Inflammatory macrophage (primary cell): ENCODE data around the gene PPEF1.

Experiments used
- DNase-seq, 2 donors: peaks; one replicate each; pipeline ENCODE4 v3.0.0-alpha.2; 2020 to 2022
- total RNA-seq, 18 experiments: gene quantifications; one replicate each; lab custom pipeline; 2026; ENCODE audit warnings: mixed read lengths in 6 of 18, inconsistent platforms in 2 of 18; lab: John Stamatoyannopoulos, UW

The PPEF1 gene, protein sequence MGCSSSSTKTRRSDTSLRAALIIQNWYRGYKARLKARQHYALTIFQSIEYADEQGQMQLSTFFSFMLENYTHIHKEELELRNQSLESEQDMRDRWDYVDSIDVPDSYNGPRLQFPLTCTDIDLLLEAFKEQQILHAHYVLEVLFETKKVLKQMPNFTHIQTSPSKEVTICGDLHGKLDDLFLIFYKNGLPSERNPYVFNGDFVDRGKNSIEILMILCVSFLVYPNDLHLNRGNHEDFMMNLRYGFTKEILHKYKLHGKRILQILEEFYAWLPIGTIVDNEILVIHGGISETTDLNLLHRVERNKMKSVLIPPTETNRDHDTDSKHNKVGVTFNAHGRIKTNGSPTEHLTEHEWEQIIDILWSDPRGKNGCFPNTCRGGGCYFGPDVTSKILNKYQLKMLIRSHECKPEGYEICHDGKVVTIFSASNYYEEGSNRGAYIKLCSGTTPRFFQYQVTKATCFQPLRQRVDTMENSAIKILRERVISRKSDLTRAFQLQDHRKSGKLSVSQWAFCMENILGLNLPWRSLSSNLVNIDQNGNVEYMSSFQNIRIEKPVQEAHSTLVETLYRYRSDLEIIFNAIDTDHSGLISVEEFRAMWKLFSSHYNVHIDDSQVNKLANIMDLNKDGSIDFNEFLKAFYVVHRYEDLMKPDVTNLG
- 0 to 0.33 (median 0.18) reads per million in 18 experiments for total RNA-seq

DNA sequence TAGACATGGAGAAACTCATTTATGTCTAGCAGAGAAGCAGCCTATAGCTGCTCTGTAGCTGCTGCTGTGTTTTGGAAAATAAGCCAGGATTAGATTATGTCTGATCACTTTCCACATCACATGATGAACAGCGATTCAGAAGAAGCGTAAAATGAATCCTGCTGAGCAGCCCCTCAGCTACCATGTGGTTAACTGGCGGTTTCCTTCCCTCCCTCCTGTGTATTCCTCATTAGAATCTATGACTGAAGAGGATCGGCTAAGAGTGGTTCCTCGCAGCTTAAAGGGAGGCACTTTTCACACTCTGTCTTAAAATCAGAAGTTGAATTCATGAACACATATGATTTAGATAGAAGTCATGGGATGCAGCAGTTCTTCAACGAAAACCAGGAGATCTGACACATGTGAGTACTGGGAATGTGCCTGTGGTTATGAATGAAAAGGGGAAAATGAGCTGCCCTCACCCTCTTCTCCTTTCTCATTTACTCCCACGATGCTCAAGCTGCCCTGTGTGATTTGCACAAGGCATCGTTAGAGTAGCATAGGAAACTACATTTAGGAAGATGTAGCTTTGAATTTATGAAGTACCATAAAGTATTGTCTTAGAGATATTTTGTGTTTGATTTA lies at the start of gene PPEF1:
PPEF1 (plus strand) TSS at position 220 of the 624 bp plus-strand sequence; CDS start at position 356, 136 bp downstream.
- peak; percentile 4 to 39 for DNase-seq

DNA sequence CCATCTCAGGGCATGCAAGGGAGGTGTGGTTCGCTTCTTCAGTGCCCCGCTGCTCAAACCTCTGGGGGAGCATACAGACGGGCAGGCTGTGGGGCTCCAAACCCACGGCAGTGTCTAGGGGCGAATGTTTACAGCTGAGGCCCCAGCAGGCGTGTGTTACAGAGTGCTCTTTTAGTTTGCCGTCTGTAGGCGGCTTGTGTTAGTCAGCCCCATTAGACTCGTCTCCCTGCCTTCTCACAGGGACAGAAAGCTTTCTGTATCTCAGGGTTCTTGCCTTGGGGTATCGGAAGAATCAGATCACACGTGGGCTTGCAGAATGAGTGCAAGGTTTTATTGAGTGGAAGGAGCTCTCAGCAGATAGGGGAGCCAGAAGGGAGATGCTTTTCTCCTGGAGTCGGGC lies 46.2 kb upstream of the PPEF1 start:
- DNase-seq, result no peak

DNA sequence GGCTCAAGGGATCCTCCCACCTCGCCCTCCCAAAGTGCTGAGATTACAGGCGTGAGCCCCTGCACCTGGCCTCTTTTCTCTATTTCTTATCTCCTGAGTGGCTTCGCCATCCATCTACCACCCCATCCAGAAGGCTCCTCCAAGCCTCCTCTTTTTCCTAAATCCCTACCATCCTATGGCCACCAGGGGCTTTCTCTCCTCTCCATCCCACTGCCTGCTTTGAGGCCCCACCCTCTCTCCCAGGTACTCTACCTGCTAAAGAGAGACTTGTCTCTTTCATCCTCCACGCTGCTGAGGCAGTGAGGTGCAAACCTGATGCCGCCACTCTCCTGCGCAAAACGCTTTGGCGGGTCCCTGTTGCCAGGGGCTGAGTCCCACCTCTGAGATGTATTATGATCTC lies 42.5 kb upstream of the PPEF1 start:
- DNase-seq, result no peak

DNA sequence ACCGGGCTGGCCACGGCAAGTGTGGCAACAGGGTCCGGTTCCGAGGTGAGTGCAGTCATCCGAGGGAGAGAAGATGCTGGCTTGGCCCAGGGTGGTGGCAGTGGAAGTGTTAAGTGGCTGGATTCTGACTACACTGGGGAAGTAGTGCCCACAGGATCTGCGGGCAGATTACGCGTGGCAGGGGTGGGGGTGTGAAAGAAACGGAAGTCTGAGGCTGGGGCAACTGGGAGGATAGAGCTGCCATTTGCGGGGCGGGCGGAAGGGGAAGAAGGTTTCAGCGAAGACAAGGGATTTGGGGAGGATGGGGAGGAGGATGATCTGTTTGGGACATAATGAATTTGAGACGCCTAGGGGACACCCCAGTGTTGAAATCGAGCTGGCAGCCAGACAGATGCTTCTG lies 40.8 kb upstream of the PPEF1 start:
- peak; percentile 66 to 73 for DNase-seq

DNA sequence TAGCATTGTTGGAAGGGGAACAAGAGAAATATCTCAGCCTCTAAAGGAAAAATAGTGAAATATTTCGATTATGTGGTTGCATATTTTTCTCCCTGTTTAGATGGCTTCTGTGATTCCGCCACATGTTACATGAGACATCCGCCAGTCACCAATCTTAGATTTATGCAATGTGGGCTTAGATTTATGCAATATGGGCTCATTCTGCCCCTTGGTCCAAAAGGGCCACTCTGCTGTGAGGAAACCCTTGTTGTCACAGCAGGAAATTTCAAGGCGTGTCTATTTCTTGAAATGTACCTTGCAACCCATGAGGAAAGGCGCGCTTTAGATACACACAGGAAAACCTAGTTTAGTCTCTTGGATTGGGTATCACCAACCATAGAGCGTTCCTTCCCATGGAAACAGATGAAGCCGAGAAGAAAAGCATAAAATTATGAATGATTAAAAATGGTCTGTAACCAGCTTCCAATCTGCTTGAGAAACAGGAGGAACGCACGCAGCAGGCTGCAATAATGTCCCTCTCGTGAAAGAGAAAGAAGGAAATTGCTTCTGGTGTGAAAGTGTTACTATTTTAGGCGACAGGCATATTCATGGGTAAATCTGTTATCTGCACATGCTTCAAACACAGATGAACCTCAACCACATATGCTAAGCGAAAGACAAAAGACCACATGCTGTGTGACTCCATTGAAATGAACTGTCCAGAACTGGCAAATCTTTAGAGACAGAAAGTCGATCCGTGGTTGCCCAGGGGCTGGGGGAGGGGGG lies 39.2 kb upstream of the PPEF1 start:
- DNase-seq, result peak; percentile 65 to 85

DNA sequence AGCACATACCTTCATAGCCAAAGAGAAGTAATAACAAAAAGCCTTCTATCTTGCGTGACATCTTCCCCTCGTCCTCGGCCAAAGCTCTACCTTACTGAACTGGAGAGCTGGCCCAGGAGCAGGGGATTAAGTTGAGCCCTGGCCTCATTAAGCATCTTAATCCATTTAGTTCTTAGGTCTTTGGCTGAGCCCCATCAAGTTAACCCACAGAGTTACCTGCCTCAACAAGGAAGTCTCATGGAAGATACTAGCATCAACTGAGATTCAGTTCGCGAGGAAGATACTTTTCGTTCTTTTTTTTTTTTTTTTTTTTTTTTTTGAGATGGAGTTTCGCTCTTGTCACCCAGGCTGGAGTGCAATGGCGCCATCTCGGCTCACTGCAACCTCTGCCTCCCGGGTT lies 35.4 kb upstream of the PPEF1 start, which contains the start of gene RS1:
RS1 (minus strand) TSS at position 101 of the 400 bp plus-strand sequence; CDS start at position 61, 40 bp downstream.
- DNase-seq, result no peak

DNA sequence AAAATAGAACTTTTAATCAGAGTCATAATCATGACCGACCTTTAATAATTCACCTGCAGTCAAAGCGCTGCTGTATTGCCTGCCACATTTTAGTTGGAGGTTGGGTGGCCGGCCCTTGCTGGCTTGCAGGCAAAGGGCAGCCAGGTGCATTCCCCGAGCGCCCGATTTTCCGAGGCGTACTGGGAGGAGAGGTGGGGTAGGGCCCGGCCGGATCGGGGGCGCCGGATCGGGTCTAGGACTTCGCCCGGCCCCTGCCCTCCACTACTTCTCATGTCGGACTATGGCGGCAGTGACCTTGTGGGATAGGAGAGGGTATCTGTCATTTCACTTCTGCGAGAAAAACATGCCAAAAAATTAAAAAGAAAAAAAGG lies 33.0 kb upstream of the PPEF1 start:
- no peak for DNase-seq

DNA sequence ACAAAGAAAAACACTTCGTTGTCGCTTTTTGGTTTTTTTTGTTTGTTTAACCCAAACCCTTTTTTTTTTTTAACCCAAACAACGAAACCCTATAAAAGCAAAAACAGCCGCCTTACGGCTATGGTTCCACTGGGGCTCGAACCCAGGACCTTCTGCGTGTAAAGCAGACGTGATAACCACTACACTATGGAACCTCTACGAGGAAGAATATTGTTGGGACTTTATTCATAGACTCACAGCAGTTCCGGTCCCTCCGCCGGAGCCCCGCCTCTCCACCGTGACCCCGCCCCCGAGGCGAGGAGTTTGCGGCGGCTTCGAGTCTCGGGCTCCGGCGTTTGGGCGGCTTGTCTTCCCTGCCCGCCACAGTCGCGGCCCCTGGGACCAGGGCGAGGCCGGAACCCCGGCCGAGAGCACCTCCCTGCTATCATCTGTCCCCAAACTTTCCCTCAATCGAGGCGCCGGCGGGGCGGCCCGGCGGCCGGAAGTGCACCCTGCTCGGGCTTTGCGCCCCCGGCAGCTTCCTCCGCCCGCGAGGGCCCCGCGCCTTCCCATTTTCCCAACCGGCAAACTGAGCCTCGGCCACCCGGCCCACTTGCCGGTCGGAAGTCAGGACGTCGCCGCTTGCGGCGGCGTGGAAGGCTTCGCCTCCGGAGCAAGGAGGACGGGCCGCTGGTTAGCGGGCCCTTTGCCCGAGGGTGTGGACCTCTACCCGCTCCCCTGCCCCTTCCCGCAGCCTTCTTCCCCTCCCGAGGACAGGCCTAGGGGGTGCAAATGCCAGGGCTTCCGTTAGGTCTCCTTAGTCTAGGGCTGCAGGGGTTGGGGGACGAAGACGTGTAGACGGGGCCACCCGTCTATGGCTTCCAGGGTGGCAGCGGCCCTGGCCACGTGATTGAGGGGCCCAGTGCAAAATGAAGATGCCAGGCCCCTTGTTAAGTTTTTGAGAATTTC lies 32.4 kb upstream of the PPEF1 start:
- peak; percentile 82 to 87 for DNase-seq

DNA sequence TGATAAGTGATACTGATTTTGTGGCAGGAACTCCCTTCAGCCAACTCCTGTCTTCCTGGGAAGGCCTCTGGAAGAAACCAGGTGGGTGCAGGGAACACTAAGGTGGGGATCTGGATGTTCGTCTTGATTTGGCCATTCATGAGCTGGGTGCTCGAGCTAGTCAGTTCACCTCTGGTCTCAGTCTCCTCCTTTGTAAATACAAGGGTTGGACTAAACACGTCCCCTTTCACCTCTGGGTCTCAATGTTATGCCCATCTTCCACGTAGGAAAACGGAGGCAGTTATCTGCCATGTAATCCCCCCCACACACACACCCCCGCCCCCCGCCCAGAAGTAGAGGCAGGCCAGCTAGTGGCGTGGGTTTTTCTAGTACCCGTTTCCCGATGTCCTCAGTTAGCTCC lies 31.4 kb upstream of the PPEF1 start:
- DNase-seq, result no peak

DNA sequence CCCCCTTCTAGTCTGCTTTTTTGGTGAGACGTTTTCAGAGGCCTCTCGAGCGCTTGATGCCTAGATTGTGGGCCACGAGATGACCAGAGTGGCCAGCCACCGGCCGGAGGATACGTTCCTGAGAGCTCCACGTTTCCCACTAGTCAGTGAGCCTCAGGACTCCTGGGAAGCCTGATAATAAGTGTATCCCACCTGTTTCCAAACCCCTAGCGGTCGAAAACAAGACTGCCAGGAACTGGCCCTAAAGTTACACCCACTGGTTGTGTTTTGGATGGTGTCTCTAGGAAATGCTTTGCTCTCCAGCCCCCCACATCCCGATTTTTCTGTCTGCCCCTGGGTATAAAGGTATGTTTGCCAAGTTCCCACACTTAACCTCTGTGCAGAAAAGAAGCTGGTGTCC lies 31.0 kb upstream of the PPEF1 start:
- DNase-seq, result no peak

DNA sequence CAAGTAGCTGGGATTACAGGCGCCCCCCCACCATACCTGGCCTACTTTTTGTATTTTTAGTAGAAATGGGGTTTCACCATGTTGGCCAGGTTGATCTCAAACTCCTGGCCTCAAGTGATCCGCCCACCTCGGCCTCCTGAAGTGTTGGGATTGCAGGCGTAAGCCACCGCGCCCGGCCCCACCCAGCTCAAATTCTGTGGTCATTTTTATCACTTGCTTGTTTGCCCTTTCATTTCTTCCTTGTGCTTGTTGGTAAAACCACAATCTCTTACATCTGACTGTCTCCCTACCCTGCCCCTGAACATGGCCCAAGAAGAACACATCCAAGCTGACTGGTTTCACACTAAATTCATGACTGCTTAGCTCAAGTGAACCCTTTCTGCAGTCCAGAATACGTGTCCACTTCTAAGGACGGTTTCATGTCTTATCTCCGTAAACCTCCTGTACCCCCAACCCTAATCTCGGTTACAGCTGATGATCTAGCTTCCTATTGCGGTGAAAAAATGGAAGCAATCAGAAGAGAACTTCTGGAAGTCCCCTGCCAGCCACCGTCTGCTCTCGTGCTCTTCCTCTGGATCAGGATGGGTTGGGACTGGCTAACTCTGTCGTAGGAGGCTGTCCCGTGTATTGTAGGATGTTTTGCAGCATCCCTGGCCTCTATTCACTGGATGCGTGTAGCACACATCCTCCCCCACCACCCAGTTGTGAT lies 30.1 kb upstream of the PPEF1 start:
- DNase-seq, result peak in 1 of 2 donors; percentile 34

DNA sequence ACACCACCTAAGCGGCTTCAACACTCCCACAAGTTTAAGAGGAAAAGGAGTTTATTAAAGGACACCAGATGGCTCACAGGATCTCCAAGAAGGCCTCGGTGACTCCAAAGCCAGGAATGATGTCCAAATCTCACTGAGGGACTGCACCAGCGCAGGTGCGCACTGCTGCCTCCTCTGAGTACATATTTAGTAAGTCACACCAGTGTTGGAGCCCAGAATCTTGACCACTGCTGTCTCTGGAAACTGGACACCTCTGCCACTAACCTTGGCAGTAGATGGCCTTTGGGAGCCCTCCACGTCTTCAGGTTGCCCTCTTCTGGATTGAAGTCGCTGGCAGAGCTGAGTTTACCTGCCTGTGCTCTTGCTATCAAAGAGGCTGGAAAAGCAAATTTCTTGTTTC lies 25.4 kb upstream of the PPEF1 start:
- no peak for DNase-seq

DNA sequence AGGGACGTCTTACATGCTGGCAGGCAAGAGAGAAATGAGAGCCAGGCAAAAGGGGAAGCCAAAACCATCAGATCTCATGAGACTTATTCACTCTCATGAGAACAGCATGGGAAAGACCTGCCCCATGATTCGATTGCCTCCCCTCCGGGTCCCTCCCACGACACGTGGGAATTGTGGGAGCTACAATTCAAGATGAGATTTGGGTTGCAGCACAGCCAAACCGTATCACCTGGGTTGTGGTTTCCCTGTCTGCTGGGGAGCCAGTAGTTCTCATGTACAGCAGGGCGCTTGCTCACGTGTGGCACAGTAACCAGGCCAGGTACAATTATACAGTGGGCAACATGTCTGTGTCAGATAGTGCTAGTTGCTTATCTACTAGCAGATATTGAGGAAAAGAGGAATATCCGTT lies 24.5 kb upstream of the PPEF1 start:
- DNase-seq, result peak; percentile 39 to 60

DNA sequence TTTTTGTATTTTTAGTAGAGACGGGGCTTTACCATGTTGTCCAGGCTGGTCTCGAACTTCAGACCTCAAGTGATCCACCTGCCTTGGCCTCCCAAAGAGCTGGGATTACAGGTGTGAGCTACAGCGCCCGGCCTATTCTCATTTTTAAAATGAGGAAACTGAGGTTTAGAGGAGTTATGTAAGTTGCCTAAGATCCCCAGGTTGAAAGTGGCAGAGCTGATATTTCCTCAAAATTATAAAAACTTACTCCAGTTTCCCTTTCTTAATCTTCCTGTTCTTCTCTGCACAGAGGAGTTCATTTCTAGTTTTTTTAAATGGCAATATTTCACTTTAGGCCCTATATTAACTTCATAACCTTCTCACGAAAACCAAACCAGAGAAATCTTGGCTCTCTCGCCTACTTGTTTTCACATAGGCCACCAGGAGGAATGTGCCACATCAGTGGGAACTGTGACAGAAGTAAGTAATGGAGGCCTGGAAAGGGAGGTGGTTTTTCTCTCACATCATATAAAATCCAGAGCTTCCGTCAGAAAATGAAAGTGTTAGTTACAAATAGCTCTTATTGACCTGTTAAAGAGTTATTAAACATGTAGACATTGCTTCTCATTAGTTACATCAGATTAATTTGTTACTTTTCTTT lies 19.5 kb upstream of the PPEF1 start:
- peak in 1 of 2 donors; percentile 48 for DNase-seq

DNA sequence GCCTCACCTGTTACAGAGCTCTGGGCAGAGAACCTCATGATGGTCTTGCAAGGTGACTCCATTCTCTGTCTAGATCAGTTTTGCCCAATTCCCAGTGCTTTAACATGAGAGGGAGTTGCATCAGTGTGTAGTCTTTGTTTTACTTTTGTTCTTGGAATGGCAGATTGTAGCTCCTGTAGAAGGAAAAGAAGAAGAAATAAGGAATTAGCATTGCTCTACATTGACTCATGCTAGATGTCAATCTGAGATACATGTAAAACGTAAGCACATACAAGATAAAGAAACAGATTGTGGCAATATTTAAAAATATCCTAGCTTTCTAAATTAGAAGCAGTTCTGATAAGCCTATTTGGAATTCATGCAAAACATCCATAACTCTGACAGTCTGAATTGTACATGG lies 16.0 kb upstream of the PPEF1 start:
- no peak for DNase-seq

DNA sequence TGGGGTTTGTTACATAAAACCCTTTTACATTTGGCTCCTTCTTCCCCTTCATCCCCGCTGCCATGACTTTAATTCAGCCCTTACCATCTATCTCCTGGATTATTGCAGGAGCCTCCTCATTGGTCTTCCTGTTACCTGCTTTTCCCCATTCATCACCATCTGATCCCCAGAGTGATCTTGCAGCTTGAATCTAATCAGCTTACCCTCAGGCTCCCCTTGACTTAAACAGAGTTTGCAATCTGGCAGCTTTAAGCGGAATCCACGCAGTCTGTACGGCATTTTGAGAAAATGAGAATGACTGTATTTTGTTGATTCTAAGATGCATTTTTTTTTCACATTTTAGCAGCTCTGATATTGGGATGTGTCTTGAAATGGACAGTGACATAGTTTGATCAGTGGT lies 14.9 kb upstream of the PPEF1 start:
- no peak for DNase-seq

DNA sequence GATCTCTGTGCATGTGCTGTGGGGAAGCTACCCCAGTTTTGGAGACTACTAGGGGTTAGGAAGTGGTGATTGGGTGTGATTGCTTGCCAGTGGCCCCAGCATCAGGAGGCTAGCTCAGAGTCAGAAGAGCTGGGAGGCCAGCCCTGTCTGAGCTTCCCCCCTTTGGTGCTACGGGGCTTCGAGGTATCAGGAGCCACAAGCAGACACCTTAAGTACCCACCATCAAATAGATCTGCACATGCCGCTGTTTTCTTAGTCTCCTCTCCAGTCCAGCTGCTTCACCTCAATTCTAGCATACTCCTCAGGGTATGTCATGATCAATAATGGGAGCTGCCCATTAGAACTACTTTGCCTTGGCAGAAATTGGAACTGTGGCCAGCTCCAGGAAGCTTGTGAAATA lies 10.8 kb upstream of the PPEF1 start:
- DNase-seq, result no peak

DNA sequence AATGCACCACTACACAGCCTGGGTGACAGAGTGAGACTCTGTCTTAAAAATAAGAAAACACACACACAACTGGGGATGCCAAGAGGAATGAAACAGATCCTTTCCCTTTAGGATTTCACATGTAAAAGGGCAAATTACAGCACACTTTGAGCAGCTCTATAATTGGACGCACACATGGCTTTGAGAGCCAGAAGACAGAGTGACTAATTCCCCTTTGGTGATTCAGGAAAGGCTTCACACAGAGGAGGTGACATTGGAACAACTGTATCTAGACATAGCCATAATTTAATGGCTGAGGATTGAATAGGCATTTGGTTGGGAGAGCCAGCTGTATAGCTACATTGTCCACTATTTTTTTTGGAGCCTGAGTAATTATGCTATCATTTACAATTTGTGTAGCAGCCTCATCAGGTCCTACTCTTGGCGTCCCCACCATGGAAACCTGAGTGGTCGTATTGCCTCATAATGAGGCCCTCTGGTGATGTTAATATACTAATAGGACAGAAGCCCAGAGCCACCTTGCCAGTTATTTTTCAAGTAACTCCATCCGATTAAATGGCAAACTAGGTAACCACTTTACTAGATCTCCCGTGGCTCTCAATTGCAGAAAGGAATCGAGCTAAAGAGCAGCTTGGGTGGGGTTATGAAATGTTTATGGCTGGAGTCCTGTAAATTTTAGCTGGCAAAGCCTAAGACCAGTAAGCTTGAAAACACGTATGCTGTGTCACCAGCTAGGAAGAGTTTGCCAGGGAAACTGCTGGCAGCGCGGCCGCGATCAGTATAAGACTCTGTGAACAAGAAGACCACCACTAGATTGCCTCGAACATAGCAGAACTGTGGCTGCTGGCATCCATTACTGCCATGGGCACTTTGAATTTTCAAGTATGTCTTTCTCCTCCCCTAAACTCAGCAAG lies 8.5 kb upstream of the PPEF1 start:
- no peak for DNase-seq
